SK-N-SH treated with all-trans-retinoic acid at 6 μM for 48 hours (cell line): ENCODE data around the gene EPN1.

Source experiments
- ARNTL ChIP-seq: fragments of 450-650 bp; formaldehyde crosslinking; IDR thresholded peaks from 2 replicates; pipeline ENCODE4 v1.5.0; 2020; ENCODE audit warnings: low read depth, mild to moderate bottlenecking, moderate library complexity, borderline replicate concordance
- CREB5 ChIP-seq: fragments of 250-450 bp; sonication (Bioruptor Pico); IDR thresholded peaks from 2 replicates; pipeline ENCODE4 v1.5.1; 2020; ENCODE audit warnings: low read depth, mild to moderate bottlenecking, moderate library complexity
- CSDC2 ChIP-seq: fragments of 250-450 bp; sonication (Bioruptor Pico); IDR thresholded peaks from 2 replicates; pipeline ENCODE4 v1.5.0; 2020; ENCODE audit warnings: mild to moderate bottlenecking, moderate library complexity
- CSRNP3 ChIP-seq: fragments of 250-450 bp; sonication (Bioruptor Pico); IDR thresholded peaks from 2 replicates; pipeline ENCODE4 v1.5.1; 2021; ENCODE audit warnings: mild to moderate bottlenecking, moderate library complexity
- GLIS3 ChIP-seq: fragments of 250-450 bp; sonication (Bioruptor Pico); IDR thresholded peaks from 2 replicates; pipeline ENCODE4 v1.5.0; 2020; ENCODE audit warnings: mild to moderate bottlenecking, moderate library complexity
- ISL1 ChIP-seq: fragments of 250-450 bp; sonication (Bioruptor Pico); IDR thresholded peaks from 2 replicates; pipeline ENCODE4 v2.1.2; 2022; ENCODE audit warnings: mild to moderate bottlenecking, moderate library complexity
- PATZ1 ChIP-seq: fragments of 250-450 bp; sonication (Bioruptor Pico); IDR thresholded peaks from 2 replicates; pipeline ENCODE4 v1.8.0; 2020; ENCODE audit warnings: mild to moderate bottlenecking, moderate library complexity, borderline replicate concordance
- POU6F1 ChIP-seq: fragments of 250-450 bp; sonication (Bioruptor Pico); IDR thresholded peaks from 2 replicates; pipeline ENCODE4 v1.8.0; 2021; ENCODE audit warnings: low read depth, mild to moderate bottlenecking, moderate library complexity, borderline replicate concordance
- SNAI2 ChIP-seq: fragments of 250-450 bp; sonication (Bioruptor Pico); IDR thresholded peaks from 2 replicates; pipeline ENCODE4 v1.5.0; 2020; ENCODE audit warnings: mild to moderate bottlenecking, moderate library complexity
- TCF4 ChIP-seq: fragments of 250-450 bp; sonication (Bioruptor Pico); IDR thresholded peaks from 2 replicates; pipeline ENCODE4 v1.8.0; 2021; ENCODE audit warnings: mild to moderate bottlenecking, moderate library complexity, borderline replicate concordance
- TSHZ2 ChIP-seq: fragments of 250-450 bp; sonication (Bioruptor Pico); IDR thresholded peaks from 2 replicates; pipeline ENCODE4 v1.5.0; 2020; ENCODE audit warnings: mild to moderate bottlenecking, moderate library complexity
- ZFP3 ChIP-seq: fragments of 250-450 bp; sonication (Bioruptor Pico); IDR thresholded peaks from 2 replicates; pipeline ENCODE4 v1.5.0; 2020; ENCODE audit warnings: mild to moderate bottlenecking, moderate library complexity
- ZFP30 ChIP-seq: fragments of 450-650 bp; formaldehyde crosslinking; IDR thresholded peaks from 2 replicates; pipeline ENCODE4 v1.5.0; 2022; ENCODE audit warnings: mild to moderate bottlenecking, moderate library complexity
- ZNF8 ChIP-seq: fragments of 450-650 bp; formaldehyde crosslinking; IDR thresholded peaks from 2 replicates; pipeline ENCODE4 v1.5.0; 2020; ENCODE audit warnings: mild to moderate bottlenecking, moderate library complexity

GRCh38 chr19:55723491-55723890 is 48.5 kb downstream of the EPN1 start:
- TF ChIP-seq PATZ1 (no peak), ZFP3 (CRISPR knock-in tag) (no peak), TSHZ2 (CRISPR knock-in tag) (no peak), ARNTL (CRISPR knock-in tag) (no peak), CSRNP3 (CRISPR knock-in tag) (no peak), CREB5 (CRISPR knock-in tag) (no peak), ZNF8 (CRISPR knock-in tag) (no peak), ISL1 (CRISPR knock-in tag) (no peak), POU6F1 (no peak), GLIS3 (CRISPR knock-in tag) (no peak), SNAI2 (CRISPR knock-in tag) (no peak), TCF4 (no peak), ZFP30 (CRISPR knock-in tag) (no peak), CSDC2 (CRISPR knock-in tag) (no peak)
